ENCODE data around the gene OR14A16.

- TF ChIP-seq SNAI2 (CRISPR knock-in tag; IDR thresholded peaks at IDR 0.05), result no peak
- no peak for TF ChIP-seq TCF4 (CRISPR knock-in tag; IDR thresholded peaks at IDR 0.05; ENCODE audit: borderline replicate concordance)
- TF ChIP-seq ZFP3 (CRISPR knock-in tag; IDR thresholded peaks at IDR 0.05), result no peak
- TF ChIP-seq, protein P1, sequence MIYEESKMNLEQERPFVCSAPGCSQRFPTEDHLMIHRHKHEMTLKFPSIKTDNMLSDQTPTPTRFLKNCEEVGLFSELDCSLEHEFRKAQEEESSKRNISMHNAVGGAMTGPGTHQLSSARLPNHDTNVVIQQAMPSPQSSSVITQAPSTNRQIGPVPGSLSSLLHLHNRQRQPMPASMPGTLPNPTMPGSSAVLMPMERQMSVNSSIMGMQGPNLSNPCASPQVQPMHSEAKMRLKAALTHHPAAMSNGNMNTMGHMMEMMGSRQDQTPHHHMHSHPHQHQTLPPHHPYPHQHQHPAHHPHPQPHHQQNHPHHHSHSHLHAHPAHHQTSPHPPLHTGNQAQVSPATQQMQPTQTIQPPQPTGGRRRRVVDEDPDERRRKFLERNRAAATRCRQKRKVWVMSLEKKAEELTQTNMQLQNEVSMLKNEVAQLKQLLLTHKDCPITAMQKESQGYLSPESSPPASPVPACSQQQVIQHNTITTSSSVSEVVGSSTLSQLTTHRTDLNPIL (CRISPR knock-in tag; IDR thresholded peaks at IDR 0.05; ENCODE audit: low read depth), result no peak
- TF ChIP-seq OSR1 (CRISPR knock-in tag; IDR thresholded peaks at IDR 0.05), result no peak
- no peak for TF ChIP-seq PPARA (CRISPR knock-in tag; IDR thresholded peaks at IDR 0.05; ENCODE audit: borderline replicate concordance)
Measured at GRCh38 chr1:247864644-247865043, 40.7 kb upstream of the OR14A16 start.

Data from SK-N-SH treated with all-trans-retinoic acid at 6 μM for 48 hours (cell line).